Measurements from ENCODE around the gene CCDC88A.
A peak's percentile ranks its signal among the peaks of the same experiment; 100 is the strongest.
"Not testable (repeated sequence)": the region's sequence is repeated elsewhere in the genome, so short reads cannot be mapped to it uniquely, and the experiment has no call there.

The CCDC88A gene

GRCh38 chr2:55361465-55362189 is 58.0 kb downstream of the CCDC88A start:
- Histone ChIP-seq H3K27me3 (replicated peaks; ENCODE audit: control insufficient read depth, insufficient read depth, low read length) (no peaks in the 10 kb centered on the region), H3K36me3 (ENCODE audit: control insufficient read depth, insufficient read depth, low read length) (no peaks in the 10 kb centered on the region; the same call in 1 of the 2 replicates), H3K4me3 (replicated peaks; ENCODE audit: low read depth, low read length) (0 out of 2 replicates have a peak overlapping the region, but pooled peaks have one; percentile 14)
- DNase-seq (ENCODE audit: extremely low read depth, insufficient read length): peak; percentile 8
- no peak for TF ChIP-seq CTCF (IDR thresholded peaks at IDR 0.05; ENCODE audit: insufficient read depth, low read length, poor library complexity, severe bottlenecking)

GRCh38 chr2:55358451-55358850 is 61.2 kb downstream of the CCDC88A start:
- DNase-seq (ENCODE audit: extremely low read depth, insufficient read length): no peak
- Histone ChIP-seq H3K36me3 (ENCODE audit: control insufficient read depth, insufficient read depth, low read length) (no peaks in the 10 kb centered on the region; the same call in 1 of the 2 replicates), H3K27me3 (replicated peaks; ENCODE audit: control insufficient read depth, insufficient read depth, low read length) (no peaks in the 10 kb centered on the region), H3K4me3 (replicated peaks; ENCODE audit: low read depth, low read length) (no peak overlapping the region)
- no peak for TF ChIP-seq CTCF (IDR thresholded peaks at IDR 0.05; ENCODE audit: insufficient read depth, low read length, poor library complexity, severe bottlenecking)

- no peaks in the 10 kb centered on the region; the same call in 1 of the 2 replicates for H3K36me3 ChIP-seq (ENCODE audit: control insufficient read depth, insufficient read depth, low read length)
- no peaks in the 10 kb centered on the region for H3K27me3 ChIP-seq (replicated peaks; ENCODE audit: control insufficient read depth, insufficient read depth, low read length)
- DNase-seq (ENCODE audit: extremely low read depth, insufficient read length): no peak
- no peak overlapping the region for H3K4me3 ChIP-seq (replicated peaks; ENCODE audit: low read depth, low read length)
- no peak for TF ChIP-seq CTCF (IDR thresholded peaks at IDR 0.05; ENCODE audit: insufficient read depth, low read length, poor library complexity, severe bottlenecking)
Observed at GRCh38 chr2:55357927-55358326, 61.7 kb downstream of the CCDC88A start.

- Histone ChIP-seq H3K36me3 (ENCODE audit: control insufficient read depth, insufficient read depth, low read length) (no peaks in the 10 kb centered on the region; the same call in 1 of the 2 replicates), H3K27me3 (replicated peaks; ENCODE audit: control insufficient read depth, insufficient read depth, low read length) (no peaks in the 10 kb centered on the region), H3K4me3 (replicated peaks; ENCODE audit: low read depth, low read length) (no peak overlapping the region)
- TF ChIP-seq CTCF (IDR thresholded peaks at IDR 0.05; ENCODE audit: insufficient read depth, low read length, poor library complexity, severe bottlenecking): no peak
- no peak for DNase-seq (ENCODE audit: extremely low read depth, insufficient read length)
Observed at GRCh38 chr2:55357164-55357563, 62.5 kb downstream of the CCDC88A start.

GRCh38 chr2:55356136-55356535 is 63.5 kb downstream of the CCDC88A start:
- not testable (repeated sequence) for H3K4me3 ChIP-seq (replicated peaks; ENCODE audit: low read depth, low read length); H3K27me3 ChIP-seq (replicated peaks; ENCODE audit: control insufficient read depth, insufficient read depth, low read length); H3K36me3 ChIP-seq (ENCODE audit: control insufficient read depth, insufficient read depth, low read length); DNase-seq (ENCODE audit: extremely low read depth, insufficient read length)

GRCh38 chr2:55355451-55355850 is 64.2 kb downstream of the CCDC88A start:
- TF ChIP-seq CTCF (IDR thresholded peaks at IDR 0.05; ENCODE audit: insufficient read depth, low read length, poor library complexity, severe bottlenecking): no peak
- H3K27me3 ChIP-seq (replicated peaks; ENCODE audit: control insufficient read depth, insufficient read depth, low read length): no peaks in the 10 kb centered on the region
- H3K36me3 ChIP-seq (ENCODE audit: control insufficient read depth, insufficient read depth, low read length): no peaks in the 10 kb centered on the region; the same call in 1 of the 2 replicates
- no peak overlapping the region for H3K4me3 ChIP-seq (replicated peaks; ENCODE audit: low read depth, low read length)
- DNase-seq (ENCODE audit: extremely low read depth, insufficient read length): no peak
